IPS-NIHi11 (cell line): Measurements from ENCODE around the gene NCOR2.
"Not testable (repeated sequence)": the region's sequence is repeated elsewhere in the genome, so short reads cannot be mapped to it uniquely, and the experiment has no call there.

Experiments
- DNase-seq: peaks from one replicate; pipeline ENCODE4 v3.0.0; 2012; ENCODE audit warnings: mixed read lengths, low spot score

NCOR2 gene

GRCh38 chr12:124601706-124602105, 34.3 kb upstream of the NCOR2 start:
- no peak for DNase-seq

- DNase-seq, result no peak
Measured at GRCh38 chr12:124599074-124599999, 31.9 kb upstream of the NCOR2 start.

- DNase-seq, result no peak
Measured at GRCh38 chr12:124597041-124597440, 29.6 kb upstream of the NCOR2 start.

GRCh38 chr12:124595444-124595843, 28.0 kb upstream of the NCOR2 start:
- no peak for DNase-seq

GRCh38 chr12:124594851-124595250, 27.4 kb upstream of the NCOR2 start:
- DNase-seq, result no peak

GRCh38 chr12:124593851-124594401, 26.5 kb upstream of the NCOR2 start:
- DNase-seq, result no peak

GRCh38 chr12:124593176-124593575, 25.8 kb upstream of the NCOR2 start:
- no peak for DNase-seq

GRCh38 chr12:124592481-124593160, 25.2 kb upstream of the NCOR2 start:
- no peak for DNase-seq

- DNase-seq, result no peak
Measured at GRCh38 chr12:124592050-124592449, 24.6 kb upstream of the NCOR2 start.

GRCh38 chr12:124590447-124590846, 23.0 kb upstream of the NCOR2 start:
- DNase-seq, result no peak

GRCh38 chr12:124588751-124589267, 21.4 kb upstream of the NCOR2 start:
- no peak for DNase-seq

- no peak for DNase-seq
Measured at GRCh38 chr12:124588018-124588634, 20.7 kb upstream of the NCOR2 start.

- no peak for DNase-seq
Measured at GRCh38 chr12:124586756-124587155, 19.3 kb upstream of the NCOR2 start.

GRCh38 chr12:124584494-124584893, 17.1 kb upstream of the NCOR2 start:
- DNase-seq, result not testable (repeated sequence)

- DNase-seq, result peak; percentile 71
Measured at GRCh38 chr12:124583854-124584253, 16.4 kb upstream of the NCOR2 start.

- DNase-seq, result no peak
Measured at GRCh38 chr12:124582108-124582424, 14.7 kb upstream of the NCOR2 start.

GRCh38 chr12:124581307-124582107, 14.1 kb upstream of the NCOR2 start:
- no peak for DNase-seq

- DNase-seq, result no peak
Measured at GRCh38 chr12:124579921-124580517, 12.6 kb upstream of the NCOR2 start.

- no peak for DNase-seq
Measured at GRCh38 chr12:124578854-124579253, 11.4 kb upstream of the NCOR2 start.

GRCh38 chr12:124578445-124578844, 11.0 kb upstream of the NCOR2 start:
- no peak for DNase-seq

GRCh38 chr12:124577986-124578385, 10.6 kb upstream of the NCOR2 start:
- DNase-seq, result no peak
